Sigmoid colon (tissue), 7 donors: ENCODE results near the gene NEDD9. TPM values are rescaled to one million over a fixed set of nuclear protein-coding genes. Genes with fewer than 3 reads are reported as not detected.

Experiments used
- DNase-seq: peaks from one replicate; pipeline ENCODE4 v3.0.0-alpha.2; 2019
- H3K27ac ChIP-seq, 4 donors: fragments of 200-600 bp; sonication (generic); one replicate each; pipeline ENCODE4 v1.5.1; 2016 to 2019; ENCODE audit warnings: mild to moderate bottlenecking in 1 of 4
- H3K27me3 ChIP-seq, 3 donors: fragments of 200-600 bp; sonication (generic); one replicate each; pipeline ENCODE4 v1.5.1; 2019; ENCODE audit warnings: mild to moderate bottlenecking in 1 of 3
- H3K36me3 ChIP-seq, 4 donors: fragments of 200-600 bp; sonication (generic); one replicate each; pipeline ENCODE4 v1.5.1; 2016 to 2019
- H3K4me1 ChIP-seq, 4 donors: fragments of 200-600 bp; sonication (generic); one replicate each; pipeline ENCODE4 v1.5.1; 2017 to 2019
- H3K4me3 ChIP-seq, 4 donors: fragments of 200-600 bp; sonication (generic); one replicate each; pipeline ENCODE4 v1.5.1; 2017 to 2019; ENCODE audit warnings: mild to moderate bottlenecking in 2 of 4, moderate library complexity in 1 of 4
- H3K9me3 ChIP-seq, 4 donors: fragments of 200-600 bp in 3 of 4; sonication (generic) in 3 of 4; one replicate each; pipeline versions ENCODE4 v1.5.1 to v1.6.1; 2013 to 2019
- EP300 ChIP-seq, 4 donors: sonication (generic); formaldehyde crosslinking; IDR thresholded peaks; one replicate each; pipeline ENCODE4 v1.6.1; 2017; ENCODE audit warnings: antibody characterized with exemption in 4 of 4
- POLR2A ChIP-seq, 2 donors: fragments of 450-650 bp; IDR thresholded peaks; one replicate each; pipeline ENCODE4 v1.6.1; 2016; ENCODE audit warnings: antibody characterized with exemption in 2 of 2, mild to moderate bottlenecking in 2 of 2, moderate library complexity in 2 of 2
- POLR2AphosphoS5 ChIP-seq, 4 donors: sonication (generic); formaldehyde crosslinking; IDR thresholded peaks; one replicate each; pipeline ENCODE4 v1.6.1; 2017; ENCODE audit warnings: antibody characterized with exemption in 4 of 4
- WGBS, 2 donors: extraction: QIAGEN DNeasy Blood & Tissue Kit; methylation state at CpG; one replicate each; pipeline ENCODE4 v1.1.7; 2013; 5-methylcytosine and 5-hydroxymethylcytosine counted together
- intact Hi-C: fragments of 100-400 bp; cut with DNase I; formaldehyde crosslinking; loops from one replicate; pipeline ENCODE4 v1.15.1; 2023
- polyA plus RNA-seq, 3 donors: library from polyadenylated mRNA; stranded (reverse); fragments of 200-250 nt; gene quantifications; one replicate each; pipeline ENCODE4 v1.2.3, GENCODE V29; 2013
- total RNA-seq, 4 donors: library from RNA; depleted of rRNA; stranded (reverse); fragments of >200 nt; gene quantifications; one replicate each; pipeline ENCODE4 v1.1.0, GENCODE V29; 2016
- TF ChIP-seq, protein P1 (sequence below), 4 experiments: fragments of 450-650 bp in 3 of 4; fragments of 200-600 bp in 1 of 4; IDR thresholded peaks; one replicate each; pipeline ENCODE4 v1.5.1; 2016 to 2019; ENCODE audit warnings: antibody characterized with exemption in 4 of 4, mild to moderate bottlenecking in 3 of 4, moderate library complexity in 2 of 4
- donor health status: healthy with polysubstance abuse.
- donor health status: Bipolar disorder and iron deficiency.
- donor health status: healthy.

The NEDD9 gene
- total and polyA plus RNA-seq, 7 donors = 13.8 to 42.5 (median 21.4) TPM

DNA sequence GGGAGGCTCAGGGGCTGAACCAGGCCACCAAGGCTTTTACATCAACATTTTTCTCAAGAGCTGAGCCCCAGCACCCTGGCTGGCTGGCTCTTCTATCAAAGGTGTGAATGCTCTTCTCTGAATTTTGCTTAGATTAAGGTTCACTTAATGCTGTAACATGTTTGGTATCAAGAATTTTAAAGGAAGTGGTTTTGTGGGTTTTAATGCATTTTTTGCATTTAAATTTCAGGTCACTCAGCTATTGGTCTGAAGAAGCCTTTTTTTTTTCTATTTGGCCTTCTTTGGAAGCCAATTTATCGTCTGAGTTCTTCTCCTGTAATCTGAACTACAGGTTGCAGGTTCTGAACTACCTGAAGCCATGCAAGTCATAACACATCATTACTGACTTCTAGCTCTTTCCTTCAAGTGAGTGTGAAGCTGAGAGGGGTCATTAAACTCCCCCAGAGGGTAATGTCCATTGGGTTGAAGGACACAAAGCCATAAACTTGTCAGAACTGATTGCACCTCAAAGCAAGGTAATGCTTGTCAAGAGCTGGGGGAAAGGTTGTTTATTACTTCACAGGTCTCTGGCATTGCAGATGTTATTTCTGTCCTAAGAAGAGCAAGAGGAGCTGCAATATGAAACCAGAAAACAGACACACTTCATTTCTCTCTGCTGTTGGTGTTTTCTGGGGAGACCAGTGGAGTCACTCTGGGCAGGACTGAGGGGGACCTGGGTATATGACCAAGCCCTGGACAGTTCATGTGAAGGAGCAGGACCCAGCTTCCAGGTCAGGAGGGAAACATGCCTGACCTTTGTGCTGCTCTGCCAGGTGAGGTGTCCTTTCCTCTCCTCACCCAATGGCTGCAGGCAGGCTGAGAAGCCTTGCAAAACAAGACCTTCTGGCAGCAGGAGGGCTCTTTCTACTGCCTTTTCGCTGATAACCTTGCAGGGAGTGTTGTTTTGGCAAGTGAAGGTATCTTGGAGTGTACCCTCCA lies 26.1 kb upstream of the NEDD9 start:
- no peaks in the 10 kb centered on the region for H3K36me3 ChIP-seq
- H3K27ac ChIP-seq = no peak overlapping the region
- 44 to 64% methylated on average over 2 of the region's 2 CpGs for WGBS, 2 donors
- no peaks in the 10 kb centered on the region for H3K27me3 ChIP-seq
- no peak for DNase-seq
- TF ChIP-seq, protein P1, sequence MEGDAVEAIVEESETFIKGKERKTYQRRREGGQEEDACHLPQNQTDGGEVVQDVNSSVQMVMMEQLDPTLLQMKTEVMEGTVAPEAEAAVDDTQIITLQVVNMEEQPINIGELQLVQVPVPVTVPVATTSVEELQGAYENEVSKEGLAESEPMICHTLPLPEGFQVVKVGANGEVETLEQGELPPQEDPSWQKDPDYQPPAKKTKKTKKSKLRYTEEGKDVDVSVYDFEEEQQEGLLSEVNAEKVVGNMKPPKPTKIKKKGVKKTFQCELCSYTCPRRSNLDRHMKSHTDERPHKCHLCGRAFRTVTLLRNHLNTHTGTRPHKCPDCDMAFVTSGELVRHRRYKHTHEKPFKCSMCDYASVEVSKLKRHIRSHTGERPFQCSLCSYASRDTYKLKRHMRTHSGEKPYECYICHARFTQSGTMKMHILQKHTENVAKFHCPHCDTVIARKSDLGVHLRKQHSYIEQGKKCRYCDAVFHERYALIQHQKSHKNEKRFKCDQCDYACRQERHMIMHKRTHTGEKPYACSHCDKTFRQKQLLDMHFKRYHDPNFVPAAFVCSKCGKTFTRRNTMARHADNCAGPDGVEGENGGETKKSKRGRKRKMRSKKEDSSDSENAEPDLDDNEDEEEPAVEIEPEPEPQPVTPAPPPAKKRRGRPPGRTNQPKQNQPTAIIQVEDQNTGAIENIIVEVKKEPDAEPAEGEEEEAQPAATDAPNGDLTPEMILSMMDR (IDR thresholded peaks at IDR 0.05) = no peak
- TF ChIP-seq POLR2A (IDR thresholded peaks at IDR 0.05) (no peak), POLR2AphosphoS5 (IDR thresholded peaks at IDR 0.05) (no peak), EP300 (IDR thresholded peaks at IDR 0.05) (no peak)
- peaks cover 0 to 12% (median 11%) of the 10 kb centered on the region in 4 donors for H3K4me1 ChIP-seq
- no peaks in the 10 kb centered on the region for H3K9me3 ChIP-seq
- H3K4me3 ChIP-seq = no peak overlapping the region
- intact Hi-C loops = no loop called here

DNA sequence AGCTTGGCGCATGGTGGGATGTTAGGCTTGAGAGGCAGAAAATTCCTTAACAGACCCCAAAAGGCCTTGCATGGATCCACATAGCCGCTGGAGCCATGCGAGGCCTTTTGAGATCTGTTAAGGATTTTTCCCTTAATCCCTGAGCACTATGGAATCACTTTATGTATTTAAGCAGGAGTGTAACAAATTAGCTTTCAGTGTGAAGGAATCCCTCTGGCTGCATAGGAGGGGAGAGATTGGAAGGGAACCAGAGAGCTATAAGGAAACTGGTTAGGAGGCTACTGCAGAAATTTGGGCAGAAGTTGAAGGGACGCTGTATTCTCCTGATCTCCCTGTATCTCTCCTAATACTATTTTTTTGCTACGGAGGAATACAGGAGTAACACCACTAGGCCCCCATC lies 23.1 kb upstream of the NEDD9 start:
- H3K9me3 ChIP-seq = no peaks in the 10 kb centered on the region
- DNase-seq = no peak
- intact Hi-C loops = no loop called here
- H3K4me1 ChIP-seq = peaks cover 0 to 17% (median 15%) of the 10 kb centered on the region in 4 donors
- 96 to 98% methylated on average over 5 of the region's 5 CpGs for WGBS, 2 donors
- no peaks in the 10 kb centered on the region for H3K36me3 ChIP-seq
- TF ChIP-seq, protein P1 (IDR thresholded peaks at IDR 0.05) = no peak
- TF ChIP-seq EP300 (IDR thresholded peaks at IDR 0.05) (no peak), POLR2A (IDR thresholded peaks at IDR 0.05) (no peak), POLR2AphosphoS5 (IDR thresholded peaks at IDR 0.05) (no peak)
- H3K27me3 ChIP-seq = no peaks in the 10 kb centered on the region
- H3K27ac ChIP-seq = no peak overlapping the region
- no peak overlapping the region for H3K4me3 ChIP-seq

DNA sequence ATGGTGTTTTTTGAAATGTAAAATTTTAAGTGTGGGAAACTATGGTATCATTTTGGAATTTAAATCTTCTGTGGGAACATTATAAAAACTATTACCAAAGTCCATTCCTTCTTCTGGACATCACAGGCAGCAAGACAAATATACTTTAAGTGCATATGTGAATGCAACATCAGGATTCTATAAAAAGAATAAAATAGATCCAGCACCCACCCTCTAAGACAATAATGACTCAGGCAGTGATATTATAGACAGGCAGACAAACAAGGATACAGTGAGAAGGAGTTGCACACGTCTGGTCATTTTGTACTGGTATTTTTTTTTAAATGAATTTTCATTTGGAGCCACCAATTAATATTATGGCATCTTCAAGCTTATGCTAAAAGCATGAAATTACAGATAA lies 21.1 kb upstream of the NEDD9 start:
- WGBS, 2 donors = 27 to 71% methylated on average over 1 of the region's 1 CpG
- Histone ChIP-seq H3K4me3 (no peak overlapping the region), H3K9me3 (no peaks in the 10 kb centered on the region), H3K36me3 (no peaks in the 10 kb centered on the region), H3K27me3 (no peaks in the 10 kb centered on the region), H3K27ac (no peak overlapping the region), H3K4me1 (peaks cover 0 to 17% (median 15%) of the 10 kb centered on the region in 4 donors)
- TF ChIP-seq, protein P1 (IDR thresholded peaks at IDR 0.05) = no peak
- TF ChIP-seq POLR2A (IDR thresholded peaks at IDR 0.05) = no peak
- TF ChIP-seq EP300 (IDR thresholded peaks at IDR 0.05) = no peak
- TF ChIP-seq POLR2AphosphoS5 (IDR thresholded peaks at IDR 0.05) = no peak
- no peak for DNase-seq
- intact Hi-C loops = no loop called here

DNA sequence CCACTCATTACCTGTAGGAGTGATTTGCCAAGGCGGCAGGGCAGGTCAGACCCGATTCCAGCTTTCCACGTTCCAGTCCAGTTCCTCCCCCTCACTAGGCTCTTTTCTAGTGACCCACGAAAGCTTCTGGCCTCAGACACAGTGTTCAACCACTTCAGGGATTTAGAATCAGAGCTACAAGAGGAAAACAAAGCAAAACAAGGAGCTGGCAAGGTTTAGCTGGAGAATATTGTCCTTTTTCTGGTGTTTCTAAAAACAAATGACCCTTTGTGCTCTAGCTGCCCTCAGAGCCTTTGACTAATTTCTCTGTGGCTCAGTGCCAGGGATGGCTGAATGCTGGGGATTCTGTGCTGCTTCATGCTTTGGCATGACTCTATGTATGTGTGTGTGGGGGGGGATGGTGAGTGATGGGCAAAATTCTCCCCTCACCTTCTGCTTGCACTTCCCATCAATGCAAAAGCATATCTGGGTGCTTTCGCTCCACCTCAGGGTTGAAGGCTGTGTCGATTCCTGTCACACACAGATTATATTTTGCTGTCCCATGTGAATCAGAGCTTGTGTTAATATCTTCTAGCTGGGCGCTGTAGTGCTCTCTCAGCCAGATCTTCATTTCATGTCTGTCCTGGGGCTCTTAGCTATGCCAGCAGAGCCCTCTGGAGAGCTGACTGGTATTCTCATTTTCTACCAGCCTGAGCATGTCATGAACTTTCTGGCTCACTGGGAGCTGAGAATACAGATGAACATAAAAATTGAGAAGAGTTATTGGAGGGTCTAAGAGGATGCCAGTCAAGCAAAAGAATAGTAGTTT lies 19.3 kb upstream of the NEDD9 start:
- peak overlapping the region; percentile 51 to 75 (median 65) for H3K27ac ChIP-seq
- intact Hi-C loops = no loop called here

More for the DNA sequence above, 19.3 kb upstream of the NEDD9 start:
- TF ChIP-seq, protein P1 (IDR thresholded peaks at IDR 0.05) = no peak
- TF ChIP-seq EP300 (IDR thresholded peaks at IDR 0.05) (no peak), POLR2A (IDR thresholded peaks at IDR 0.05) (no peak), POLR2AphosphoS5 (IDR thresholded peaks at IDR 0.05) (peak in 2 of 4 donors; percentile 17 to 53)
- no peak overlapping the region for H3K4me3 ChIP-seq
- no peaks in the 10 kb centered on the region for H3K9me3 ChIP-seq
- WGBS, 2 donors = 54 to 72% methylated on average over 7 of the region's 7 CpGs
- H3K27me3 ChIP-seq = no peaks in the 10 kb centered on the region
- H3K4me1 ChIP-seq = peaks cover 0 to 17% (median 15%) of the 10 kb centered on the region in 4 donors
- peak; percentile 82 for DNase-seq
- no peaks in the 10 kb centered on the region for H3K36me3 ChIP-seq
